Mesendoderm (in vitro differentiated cells): ENCODE results near the gene DUXA.
"Not testable (repeated sequence)": the region's sequence is repeated elsewhere in the genome, so short reads cannot be mapped to it uniquely, and the experiment has no call there.

Experiments used
- DNase-seq: peaks from one replicate; pipeline ENCODE4 v3.0.0; 2013
- H2AK5ac ChIP-seq: 2 replicates; pipeline ENCODE4 v1.6.1; 2013; ENCODE audit warnings: low read length, inconsistent platforms
- H2BK120ac ChIP-seq: 2 replicates; pipeline ENCODE4 v1.6.1; 2013; ENCODE audit warnings: low read depth, mild to moderate bottlenecking, low read length, moderate library complexity, mixed read lengths
- H2BK15ac ChIP-seq: replicated peaks from 2 replicates; pipeline ENCODE4 v1.6.1; 2013; ENCODE audit warnings: low read depth, mild to moderate bottlenecking, moderate library complexity
- H2BK5ac ChIP-seq: 2 replicates; pipeline ENCODE4 v1.6.1; 2013; ENCODE audit warnings: low read length, inconsistent platforms
- H3K18ac ChIP-seq: 2 replicates; pipeline ENCODE4 v1.6.1; 2013; ENCODE audit warnings: mild to moderate bottlenecking, low read length, mixed read lengths
- H3K23ac ChIP-seq: one replicate; pipeline ENCODE4 v1.6.1; 2013; ENCODE audit warnings: low read length
- H3K27ac ChIP-seq: 2 replicates; pipeline ENCODE4 v1.5.1; 2013; ENCODE audit warnings: low read depth, mild to moderate bottlenecking, inconsistent platforms, low read length, moderate library complexity
- H3K27me3 ChIP-seq: 2 replicates; pipeline ENCODE4 v1.6.1; 2013; ENCODE audit warnings: low read length, control low read depth, mild to moderate bottlenecking, inconsistent platforms; ENCODE audit not compliant: insufficient read depth, poor library complexity
- H3K36me3 ChIP-seq: 2 replicates; pipeline ENCODE4 v1.6.1; 2013; ENCODE audit warnings: low read length, inconsistent platforms; ENCODE audit not compliant: control insufficient read depth, insufficient read depth
- H3K4ac ChIP-seq: one replicate; pipeline ENCODE4 v1.6.1; 2013; ENCODE audit warnings: low read depth, mild to moderate bottlenecking, low read length, moderate library complexity
- H3K4me1 ChIP-seq: 2 replicates; pipeline ENCODE4 v1.6.1; 2013; ENCODE audit warnings: low read depth, low read length, inconsistent platforms; ENCODE audit not compliant: control insufficient read depth
- H3K4me2 ChIP-seq: 2 replicates; pipeline ENCODE4 v1.6.1; 2013; ENCODE audit warnings: low read length
- H3K4me3 ChIP-seq: 2 replicates; pipeline ENCODE4 v1.5.1; 2013; ENCODE audit warnings: mild to moderate bottlenecking, low read length
- H3K56ac ChIP-seq: one replicate; pipeline ENCODE4 v1.6.1; 2013; ENCODE audit warnings: low read length
- H3K79me1 ChIP-seq: 2 replicates; pipeline ENCODE4 v1.6.1; 2013; ENCODE audit warnings: low read length, inconsistent platforms
- H3K79me2 ChIP-seq: 2 replicates; pipeline ENCODE4 v1.6.1; 2013; ENCODE audit warnings: mild to moderate bottlenecking, low read length; ENCODE audit not compliant: control insufficient read depth, insufficient read depth
- H3K9ac ChIP-seq: 2 replicates; pipeline ENCODE4 v1.6.1; 2013; ENCODE audit warnings: low read length, inconsistent platforms
- H4K5ac ChIP-seq: one replicate; pipeline ENCODE4 v1.6.1; 2013; ENCODE audit warnings: low read length
- H4K8ac ChIP-seq: one replicate; pipeline ENCODE4 v1.6.1; 2013; ENCODE audit warnings: low read depth, mild to moderate bottlenecking, control low read depth, low read length, moderate library complexity
- WGBS: extraction: QIAGEN DNeasy Blood & Tissue Kit; methylation state at CpG from one replicate; pipeline ENCODE4 v1.1.7; 2013; ENCODE audit warnings: low lambda C conversion rate, missing lambda C conversion rate; ENCODE audit not compliant: insufficient coverage; ENCODE audit errors: extremely low coverage; 5-methylcytosine and 5-hydroxymethylcytosine counted together

Gene DUXA

GRCh38 chr19:57161985-57162539, 5.2 kb downstream of the DUXA start:
- H3K18ac ChIP-seq: no peak overlapping the region
- H2BK15ac ChIP-seq: no peak overlapping the region
- no peak overlapping the region for H4K8ac ChIP-seq
- H3K9ac ChIP-seq: no peak overlapping the region
- H3K79me2 ChIP-seq: no peaks in the 10 kb centered on the region
- no peaks in the 10 kb centered on the region for H3K27me3 ChIP-seq
- H3K79me1 ChIP-seq: no peaks in the 10 kb centered on the region
- H3K56ac ChIP-seq: no peak overlapping the region
- H3K23ac ChIP-seq: no peak overlapping the region
- no peaks in the 10 kb centered on the region for H3K4me1 ChIP-seq
- no peak overlapping the region for H3K4me3 ChIP-seq
- no peak overlapping the region for H3K4me2 ChIP-seq
- no peak overlapping the region for H2BK5ac ChIP-seq
- WGBS: no CpG with 5 or more reads among the region's 5 CpGs
- H3K36me3 ChIP-seq: no peaks in the 10 kb centered on the region
- no peak overlapping the region for H2AK5ac ChIP-seq
- no peak overlapping the region for H3K27ac ChIP-seq
- H3K4ac ChIP-seq: no peak overlapping the region
- H2BK120ac ChIP-seq: no peak overlapping the region
- no peak for DNase-seq
- no peak overlapping the region for H4K5ac ChIP-seq

GRCh38 chr19:57152921-57153320, 14.4 kb downstream of the DUXA start:
- Histone ChIP-seq H3K18ac (no peak overlapping the region), H4K8ac (no peak overlapping the region), H3K27ac (no peak overlapping the region), H2AK5ac (no peak overlapping the region), H3K79me1 (no peaks in the 10 kb centered on the region), H4K5ac (no peak overlapping the region), H3K9ac (no peak overlapping the region), H3K4ac (no peak overlapping the region), H2BK15ac (no peak overlapping the region), H2BK120ac (no peak overlapping the region), H3K4me2 (no peak overlapping the region), H3K27me3 (no peaks in the 10 kb centered on the region), H3K56ac (no peak overlapping the region), H3K36me3 (no peaks in the 10 kb centered on the region), H3K23ac (no peak overlapping the region), H3K4me3 (no peak overlapping the region), H3K4me1 (no peaks in the 10 kb centered on the region), H3K79me2 (no peaks in the 10 kb centered on the region), H2BK5ac (no peak overlapping the region)
- no CpG with 5 or more reads among the region's 5 CpGs for WGBS
- DNase-seq: no peak

GRCh38 chr19:57141699-57142098, 25.6 kb downstream of the DUXA start:
- no peak overlapping the region for H3K18ac ChIP-seq
- H3K36me3 ChIP-seq: no peaks in the 10 kb centered on the region
- H3K79me2 ChIP-seq: no peaks in the 10 kb centered on the region
- no peaks in the 10 kb centered on the region for H3K4me1 ChIP-seq
- no peak overlapping the region for H3K4me3 ChIP-seq
- H2BK120ac ChIP-seq: no peak overlapping the region
- no peaks in the 10 kb centered on the region for H3K79me1 ChIP-seq
- H2AK5ac ChIP-seq: no peak overlapping the region
- H3K4me2 ChIP-seq: no peak overlapping the region
- no peak overlapping the region for H4K8ac ChIP-seq
- H2BK5ac ChIP-seq: no peak overlapping the region
- H3K9ac ChIP-seq: no peak overlapping the region
- WGBS: no CpG with 5 or more reads among the region's 4 CpGs
- DNase-seq: no peak
- no peak overlapping the region for H2BK15ac ChIP-seq
- no peaks in the 10 kb centered on the region for H3K27me3 ChIP-seq
- no peak overlapping the region for H4K5ac ChIP-seq
- no peak overlapping the region for H3K56ac ChIP-seq
- H3K4ac ChIP-seq: no peak overlapping the region
- no peak overlapping the region for H3K23ac ChIP-seq
- H3K27ac ChIP-seq: no peak overlapping the region

DNA sequence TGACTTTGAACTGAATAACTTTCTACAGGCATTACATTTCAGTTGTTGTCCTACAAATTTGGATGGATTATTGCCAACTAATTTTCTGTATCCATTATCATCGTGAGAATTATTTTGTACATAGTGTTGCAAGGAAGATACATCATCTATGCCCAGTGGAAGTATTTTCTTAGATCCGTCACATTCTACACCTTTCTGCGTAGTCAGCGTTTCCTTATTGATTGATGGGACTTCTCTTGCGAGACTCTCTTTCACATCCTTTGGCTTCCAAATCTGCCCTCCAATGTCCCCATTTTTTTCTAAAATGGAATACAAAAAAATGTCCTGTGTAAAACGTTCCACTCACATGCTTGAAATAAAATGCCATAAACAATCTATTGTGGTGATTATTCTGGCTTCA, 31.5 kb downstream of the DUXA start:
- no peak overlapping the region for H3K4me2 ChIP-seq
- no peak overlapping the region for H3K27ac ChIP-seq
- no peaks in the 10 kb centered on the region for H3K27me3 ChIP-seq
- no peak overlapping the region for H4K8ac ChIP-seq
- no peak for DNase-seq
- H2AK5ac ChIP-seq: no peak overlapping the region
- no peak overlapping the region for H2BK15ac ChIP-seq
- H3K36me3 ChIP-seq: no peaks in the 10 kb centered on the region
- no CpG with 5 or more reads among the region's 6 CpGs for WGBS
- H3K79me1 ChIP-seq: no peaks in the 10 kb centered on the region
- no peaks in the 10 kb centered on the region for H3K4me1 ChIP-seq
- H4K5ac ChIP-seq: no peak overlapping the region
- H3K18ac ChIP-seq: no peak overlapping the region
- H3K56ac ChIP-seq: no peak overlapping the region
- H3K23ac ChIP-seq: no peak overlapping the region
- H3K9ac ChIP-seq: no peak overlapping the region
- H3K79me2 ChIP-seq: no peaks in the 10 kb centered on the region
- H3K4me3 ChIP-seq: no peak overlapping the region
- no peak overlapping the region for H2BK5ac ChIP-seq
- no peak overlapping the region for H2BK120ac ChIP-seq
- H3K4ac ChIP-seq: no peak overlapping the region

GRCh38 chr19:57127403-57127802, 39.9 kb downstream of the DUXA start:
- H2BK15ac ChIP-seq, H3K27ac ChIP-seq, H3K56ac ChIP-seq, H4K5ac ChIP-seq, H3K23ac ChIP-seq, H2AK5ac ChIP-seq, DNase-seq, H3K36me3 ChIP-seq, H3K79me2 ChIP-seq, H3K79me1 ChIP-seq, H4K8ac ChIP-seq, H3K18ac ChIP-seq, H2BK120ac ChIP-seq, H3K4me1 ChIP-seq, H3K4me2 ChIP-seq, H2BK5ac ChIP-seq, H3K9ac ChIP-seq, H3K4ac ChIP-seq, H3K4me3 ChIP-seq, H3K27me3 ChIP-seq: not testable (repeated sequence)
- WGBS: no CpG with 5 or more reads among the region's 3 CpGs

DNA sequence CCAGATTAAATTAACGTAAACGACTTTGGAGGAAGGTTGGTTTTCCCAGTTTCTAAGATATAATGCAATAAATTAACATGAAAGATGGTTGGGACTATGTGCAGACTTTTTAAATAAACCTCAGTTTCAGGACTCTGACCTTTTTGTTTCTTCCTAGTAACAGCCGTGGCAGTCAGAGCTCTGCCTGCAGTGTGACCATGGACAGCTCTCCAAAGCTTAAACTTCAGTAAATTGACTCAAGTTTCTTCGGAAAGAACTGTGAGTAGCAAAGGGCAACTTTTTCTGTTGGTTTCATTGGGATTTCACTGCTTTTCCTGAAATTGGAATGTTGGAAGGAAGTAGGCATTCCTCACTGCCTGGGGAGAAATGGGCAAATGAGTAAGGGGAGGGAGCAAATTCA, 43.4 kb downstream of the DUXA start:
- Histone ChIP-seq H3K4ac (no peak overlapping the region), H3K4me2 (no peak overlapping the region), H3K4me3 (no peak overlapping the region), H3K18ac (no peak overlapping the region), H3K79me2 (no peaks in the 10 kb centered on the region), H3K4me1 (no peaks in the 10 kb centered on the region), H2BK5ac (no peak overlapping the region), H4K8ac (no peak overlapping the region), H3K56ac (no peak overlapping the region), H3K23ac (no peak overlapping the region), H2AK5ac (no peak overlapping the region), H3K36me3 (no peaks in the 10 kb centered on the region), H3K79me1 (no peaks in the 10 kb centered on the region), H3K9ac (no peak overlapping the region), H3K27ac (no peak overlapping the region), H2BK120ac (no peak overlapping the region), H3K27me3 (no peaks in the 10 kb centered on the region), H2BK15ac (no peak overlapping the region), H4K5ac (no peak overlapping the region)
- no CpG with 5 or more reads among the region's 4 CpGs for WGBS
- no peak for DNase-seq
